ENCODE data around the gene TSHZ3.

TSHZ3 gene

GRCh38 chr19:31263328-31263727, 85.9 kb downstream of the TSHZ3 start:
- H3K4me3 ChIP-seq (ENCODE audit: control insufficient read depth, low read depth, low read length) = no peak overlapping the region
- DNase-seq (ENCODE audit: low read depth) = no peak
- no peak for TF ChIP-seq CTCF (conservative IDR thresholded peaks at IDR 0.05; ENCODE audit: control insufficient read depth, insufficient read depth, low read depth, low read length)

DNA sequence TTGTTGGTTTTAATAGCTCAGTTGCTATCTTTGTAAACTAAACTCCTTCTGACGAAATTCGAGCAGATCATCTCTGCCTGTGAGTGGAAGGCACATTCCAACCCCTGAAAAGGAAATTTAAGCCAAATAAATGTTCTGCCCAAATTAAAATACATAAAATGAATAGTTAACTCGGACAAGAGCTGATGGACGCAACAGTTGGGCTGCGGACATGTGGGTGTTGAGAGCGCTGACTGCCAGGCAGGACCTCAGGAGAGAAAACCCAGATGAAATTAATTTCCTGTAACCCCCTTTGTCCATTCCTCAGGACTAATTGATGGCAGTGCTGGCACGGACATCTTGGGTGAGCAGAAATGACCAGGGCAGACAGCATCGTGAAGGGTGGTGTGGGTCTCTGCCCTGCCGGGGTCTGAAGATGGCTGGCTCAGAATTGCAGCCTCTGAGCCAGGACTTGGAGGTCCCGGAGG, 86.5 kb downstream of the TSHZ3 start:
- no peak for DNase-seq (ENCODE audit: low read depth)
- no peak for TF ChIP-seq CTCF (conservative IDR thresholded peaks at IDR 0.05; ENCODE audit: control insufficient read depth, insufficient read depth, low read depth, low read length)
- H3K4me3 ChIP-seq (ENCODE audit: control insufficient read depth, low read depth, low read length) = no peak overlapping the region

- H3K4me3 ChIP-seq (ENCODE audit: control insufficient read depth, low read depth, low read length) = no peak overlapping the region
- no peak for DNase-seq (ENCODE audit: low read depth)
- TF ChIP-seq CTCF (conservative IDR thresholded peaks at IDR 0.05; ENCODE audit: control insufficient read depth, insufficient read depth, low read depth, low read length) = no peak
These were observed 87.5 kb downstream of the TSHZ3 start for GRCh38 chr19:31261603-31262212.

- TF ChIP-seq CTCF (conservative IDR thresholded peaks at IDR 0.05; ENCODE audit: control insufficient read depth, insufficient read depth, low read depth, low read length) = no peak
- no peak for DNase-seq (ENCODE audit: low read depth)
- no peak overlapping the region for H3K4me3 ChIP-seq (ENCODE audit: control insufficient read depth, low read depth, low read length)
These were observed 88.1 kb downstream of the TSHZ3 start for GRCh38 chr19:31261019-31261602.

GRCh38 chr19:31260171-31260933, 88.9 kb downstream of the TSHZ3 start:
- no peak for TF ChIP-seq CTCF (conservative IDR thresholded peaks at IDR 0.05; ENCODE audit: control insufficient read depth, insufficient read depth, low read depth, low read length)
- H3K4me3 ChIP-seq (ENCODE audit: control insufficient read depth, low read depth, low read length) = no peak overlapping the region
- DNase-seq (ENCODE audit: low read depth) = no peak

DNA sequence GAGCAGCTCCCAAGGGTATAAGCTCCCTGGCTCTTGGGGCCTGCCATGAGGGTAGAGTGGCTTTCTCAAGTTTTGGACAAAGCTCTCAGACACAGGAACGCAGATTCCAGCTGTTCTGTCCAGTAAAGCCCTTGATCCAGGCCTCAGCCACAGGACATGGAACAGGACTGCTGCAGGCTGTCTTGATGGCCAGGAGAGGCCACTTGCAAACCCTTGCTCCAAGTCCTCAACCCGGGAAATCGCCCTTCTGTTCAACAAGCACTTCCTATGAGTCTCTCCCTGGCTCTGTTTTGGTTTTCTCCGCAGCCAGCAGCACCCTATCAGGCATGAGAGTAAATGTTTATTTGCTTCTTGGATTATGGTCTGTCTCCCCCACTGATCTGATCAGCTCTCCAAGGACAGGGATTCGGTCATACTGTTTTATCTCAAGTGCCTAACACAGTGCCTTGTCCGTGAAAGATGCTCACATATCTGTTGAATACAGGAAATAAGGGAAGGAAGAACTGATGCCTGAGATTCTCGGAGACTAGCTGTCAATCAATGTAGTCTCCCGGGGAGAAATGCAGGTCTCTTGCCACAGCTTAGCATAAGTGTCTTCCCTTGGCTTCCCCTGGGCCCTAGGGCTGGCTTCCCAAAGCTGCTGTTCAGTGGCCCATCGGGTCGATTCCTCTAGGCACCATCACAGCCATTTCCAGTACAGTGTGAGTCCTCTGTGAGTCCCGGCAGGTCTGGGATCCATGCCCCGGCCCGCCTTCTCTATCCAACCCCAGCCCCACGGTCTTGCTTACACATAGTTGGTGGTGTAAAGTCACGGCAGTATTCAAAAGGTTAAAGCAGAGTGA, 90.8 kb downstream of the TSHZ3 start:
- no peak overlapping the region for H3K4me3 ChIP-seq (ENCODE audit: control insufficient read depth, low read depth, low read length)
- DNase-seq (ENCODE audit: low read depth) = no peak
- TF ChIP-seq CTCF (conservative IDR thresholded peaks at IDR 0.05; ENCODE audit: control insufficient read depth, insufficient read depth, low read depth, low read length) = no peak
